HG03097 (cell line): ENCODE measurements around the gene CDH19.

Experiments used
- ATAC-seq: cut with Tn5 transposase; IDR thresholded peaks from one replicate; pipeline ENCODE4 v1.9.1; 2021; ENCODE audit not compliant: unreplicated experiment, low FRiP score

Gene CDH19

GRCh38 chr18:66603941-66604627 lies at the start of gene CDH19:
CDH19 (minus strand) TSS chr18:66604090; CDS start chr18:66572204, 31,886 bp downstream.
- ATAC-seq: no peak

GRCh38 chr18:66647671-66648070 lies 43.8 kb upstream of the CDH19 start:
- ATAC-seq: no peak

GRCh38 chr18:66646609-66647008 lies 42.7 kb upstream of the CDH19 start:
- ATAC-seq: no peak

- no peak for ATAC-seq
Observed at GRCh38 chr18:66645983-66646382, 42.1 kb upstream of the CDH19 start.

GRCh38 chr18:66641056-66641455 lies 37.2 kb upstream of the CDH19 start:
- ATAC-seq: no peak

GRCh38 chr18:66640431-66640830 lies 36.5 kb upstream of the CDH19 start:
- ATAC-seq: no peak

GRCh38 chr18:66638856-66639629 lies 35.2 kb upstream of the CDH19 start:
- ATAC-seq: no peak

GRCh38 chr18:66635342-66635741 lies 31.5 kb upstream of the CDH19 start:
- ATAC-seq: no peak

GRCh38 chr18:66632756-66633155 lies 28.9 kb upstream of the CDH19 start:
- no peak for ATAC-seq

GRCh38 chr18:66630831-66631230 lies 26.9 kb upstream of the CDH19 start:
- ATAC-seq: no peak

GRCh38 chr18:66623821-66624220 lies 19.9 kb upstream of the CDH19 start:
- no peak for ATAC-seq

- ATAC-seq: no peak
Observed at GRCh38 chr18:66621816-66622576, 18.1 kb upstream of the CDH19 start.

GRCh38 chr18:66616523-66616983 lies 12.7 kb upstream of the CDH19 start:
- peak; percentile 56 for ATAC-seq

GRCh38 chr18:66615176-66615575 lies 11.3 kb upstream of the CDH19 start:
- ATAC-seq: no peak

- no peak for ATAC-seq
Observed at GRCh38 chr18:66607632-66608031, 3.7 kb upstream of the CDH19 start.

- no peak for ATAC-seq
Observed at GRCh38 chr18:66601649-66602048, 2.2 kb downstream of the CDH19 start.

- ATAC-seq: no peak
Observed at GRCh38 chr18:66599190-66599589, 4.7 kb downstream of the CDH19 start.

GRCh38 chr18:66587430-66587829 lies 16.5 kb downstream of the CDH19 start:
- ATAC-seq: no peak

- ATAC-seq: no peak
Observed at GRCh38 chr18:66582211-66582610, 21.7 kb downstream of the CDH19 start.

GRCh38 chr18:66575263-66575662 lies 28.6 kb downstream of the CDH19 start:
- no peak for ATAC-seq

- no peak for ATAC-seq
Observed at GRCh38 chr18:66571845-66572244, 32.0 kb downstream of the CDH19 start.
